Effector memory CD4-positive, alpha-beta T cell (primary cell): ENCODE results near the gene PDZK1IP1.
"Not testable (repeated sequence)": the region's sequence is repeated elsewhere in the genome, so short reads cannot be mapped to it uniquely, and the experiment has no call there.

Experiments used
- DNase-seq, 3 donors: peaks; one replicate each; pipeline ENCODE4 v3.0.0-alpha.2; 2020
- H3K27ac ChIP-seq: 2 replicates; pipeline ENCODE4 v1.7.0; 2013; ENCODE audit warnings: mild to moderate bottlenecking, low read length, moderate library complexity; ENCODE audit not compliant: insufficient read depth, poor library complexity, severe bottlenecking
- H3K27me3 ChIP-seq: replicated peaks from 2 replicates; pipeline ENCODE4 v1.7.0; 2013; ENCODE audit warnings: mild to moderate bottlenecking, low read length; ENCODE audit not compliant: insufficient read depth, control insufficient read depth, poor library complexity, severe bottlenecking
- H3K36me3 ChIP-seq: 2 replicates; pipeline ENCODE4 v1.7.0; 2013; ENCODE audit warnings: mild to moderate bottlenecking, low read length, moderate library complexity; ENCODE audit not compliant: control insufficient read depth, insufficient read depth
- H3K4me1 ChIP-seq: 2 replicates; pipeline ENCODE4 v1.7.0; 2013; ENCODE audit warnings: low read length, mild to moderate bottlenecking; ENCODE audit not compliant: control insufficient read depth, insufficient read depth, poor library complexity, severe bottlenecking
- H3K4me3 ChIP-seq: 2 replicates; pipeline ENCODE4 v1.7.0; 2013; ENCODE audit warnings: low read length, low read depth, mild to moderate bottlenecking; ENCODE audit not compliant: insufficient read depth, poor library complexity, severe bottlenecking
- H3K9me3 ChIP-seq: 2 replicates; pipeline ENCODE4 v1.7.0; 2013; ENCODE audit warnings: mild to moderate bottlenecking, low read length, moderate library complexity; ENCODE audit not compliant: control insufficient read depth

PDZK1IP1 gene

DNA sequence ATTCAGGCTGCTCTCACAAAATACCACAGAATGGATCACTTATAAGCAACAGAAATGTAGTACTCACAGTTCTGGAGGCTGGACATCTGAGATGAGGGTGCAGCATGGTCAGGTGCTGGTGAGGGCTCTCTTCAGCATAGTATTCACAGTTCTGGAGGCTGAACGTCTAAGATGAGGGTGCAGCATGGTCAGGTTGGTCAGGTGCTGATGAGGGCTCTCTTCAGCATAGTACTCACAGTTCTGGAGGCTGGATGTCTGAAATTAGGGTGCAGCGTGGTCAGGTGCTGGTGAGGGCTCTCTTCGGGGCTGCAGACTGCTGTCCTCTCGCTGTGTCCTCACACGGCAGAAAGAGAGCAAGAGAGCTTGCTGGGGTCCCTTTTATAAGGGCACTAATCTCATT, 17.1 kb downstream of the PDZK1IP1 start:
- no peaks in the 10 kb centered on the region for H3K9me3 ChIP-seq
- H3K4me3 ChIP-seq, result no peak overlapping the region
- H3K4me1 ChIP-seq, result no peaks in the 10 kb centered on the region
- no peaks in the 10 kb centered on the region for H3K27me3 ChIP-seq
- DNase-seq, result no peak
- H3K36me3 ChIP-seq, result no peaks in the 10 kb centered on the region
- no peak overlapping the region for H3K27ac ChIP-seq

DNA sequence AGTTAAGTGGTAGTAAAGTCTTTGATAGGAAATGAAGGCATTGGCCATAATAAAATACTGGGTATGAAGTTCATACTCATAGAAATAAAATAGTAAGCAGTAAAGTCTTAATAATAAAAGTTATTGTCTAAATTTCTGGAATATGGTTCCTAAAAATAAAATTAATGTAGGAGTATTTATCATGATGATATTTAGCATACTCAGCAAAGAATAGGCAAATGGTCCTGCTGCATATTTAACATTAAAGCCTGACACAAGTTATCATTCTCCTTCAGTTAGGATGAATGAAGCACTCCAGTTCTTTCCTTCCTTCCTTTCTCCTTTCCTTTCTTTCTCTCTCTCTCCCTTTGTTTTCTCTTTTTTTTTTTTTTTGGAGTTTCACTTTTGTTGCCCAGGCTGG, 25.3 kb downstream of the PDZK1IP1 start:
- Histone ChIP-seq H3K27me3 (no peaks in the 10 kb centered on the region), H3K27ac (no peak overlapping the region), H3K4me1 (no peaks in the 10 kb centered on the region), H3K4me3 (no peak overlapping the region), H3K9me3 (no peaks in the 10 kb centered on the region), H3K36me3 (no peaks in the 10 kb centered on the region)
- no peak for DNase-seq

DNA sequence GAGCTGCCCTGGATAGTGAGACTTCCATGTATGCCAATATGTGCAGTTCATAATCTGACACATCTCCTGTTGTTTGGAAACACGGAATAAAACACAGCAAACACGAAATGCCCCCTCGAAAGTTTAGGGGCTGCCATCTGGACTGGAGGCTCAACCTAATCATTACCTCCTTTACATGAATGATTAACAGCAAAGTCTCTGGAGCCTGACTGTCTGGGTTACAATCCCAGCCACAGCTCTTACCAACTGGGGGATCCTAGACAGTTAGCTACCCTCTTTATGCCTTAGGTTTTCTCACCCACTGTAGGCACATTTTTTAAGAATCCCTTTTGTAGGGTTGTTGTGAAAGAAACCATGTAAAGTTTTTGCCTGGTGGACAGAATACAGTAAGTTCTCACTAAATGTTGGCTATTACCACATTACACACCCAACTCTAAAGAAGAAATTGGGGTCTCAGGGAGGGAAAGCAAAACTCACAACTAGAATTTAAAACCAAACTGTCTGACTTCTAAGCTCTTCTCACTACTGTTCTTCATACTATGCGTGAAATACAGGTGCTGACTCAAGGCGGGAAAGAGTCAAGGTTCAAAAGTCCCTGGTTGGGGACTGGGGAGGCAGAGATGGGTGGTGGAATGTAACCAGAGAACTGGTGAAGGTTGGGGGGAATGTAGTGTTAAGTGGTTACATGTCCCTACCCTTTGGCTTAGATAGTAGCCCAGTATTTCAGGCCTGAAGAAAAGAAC, 28.4 kb downstream of the PDZK1IP1 start:
- H3K27ac ChIP-seq, result no peak overlapping the region
- H3K27me3 ChIP-seq, result no peaks in the 10 kb centered on the region
- no peaks in the 10 kb centered on the region for H3K36me3 ChIP-seq
- H3K4me1 ChIP-seq, result no peaks in the 10 kb centered on the region
- no peaks in the 10 kb centered on the region for H3K9me3 ChIP-seq
- H3K4me3 ChIP-seq, result no peak overlapping the region
- DNase-seq, result no peak

DNA sequence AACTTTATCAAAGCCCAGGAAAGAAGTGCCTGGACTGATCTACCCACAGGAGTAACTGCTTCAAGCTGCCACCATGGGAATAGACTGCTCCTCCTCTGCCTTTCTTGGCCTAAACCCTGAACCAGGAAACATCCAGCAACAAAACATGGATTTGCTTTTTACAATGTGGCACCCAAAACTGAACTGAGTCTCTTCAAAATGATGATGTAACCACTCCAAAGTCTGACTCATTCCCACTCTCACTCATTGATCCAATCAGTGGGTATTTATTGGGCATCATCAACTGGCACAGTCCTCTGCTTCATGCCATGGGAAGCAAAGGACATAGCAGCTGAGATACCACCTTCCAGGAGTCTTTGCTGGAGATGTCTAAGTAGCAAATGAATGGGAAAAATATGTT, 29.1 kb downstream of the PDZK1IP1 start:
- H3K4me3 ChIP-seq, result no peak overlapping the region
- no peaks in the 10 kb centered on the region for H3K9me3 ChIP-seq
- DNase-seq, result no peak
- no peaks in the 10 kb centered on the region for H3K4me1 ChIP-seq
- no peaks in the 10 kb centered on the region for H3K36me3 ChIP-seq
- H3K27ac ChIP-seq, result no peak overlapping the region
- no peaks in the 10 kb centered on the region for H3K27me3 ChIP-seq

DNA sequence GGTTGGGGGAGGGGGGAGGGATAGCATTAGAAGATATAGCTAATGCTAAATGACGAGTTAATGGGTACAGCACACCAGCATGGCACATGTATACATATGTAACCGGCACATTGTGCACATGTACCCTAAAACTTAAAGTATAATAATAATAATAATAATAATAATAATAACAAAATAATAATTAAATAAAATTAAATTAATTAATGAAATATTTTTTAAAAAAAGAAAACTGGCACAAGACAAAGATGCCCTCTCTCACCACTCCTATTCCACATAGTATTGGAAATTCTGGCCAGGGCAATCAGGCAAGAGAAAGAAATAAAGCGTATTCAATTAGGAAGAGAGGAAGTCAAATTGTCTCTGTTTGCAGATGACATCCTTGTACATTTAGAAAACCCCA, 31.9 kb downstream of the PDZK1IP1 start:
- H3K9me3 ChIP-seq, H3K36me3 ChIP-seq: not testable (repeated sequence)

DNA sequence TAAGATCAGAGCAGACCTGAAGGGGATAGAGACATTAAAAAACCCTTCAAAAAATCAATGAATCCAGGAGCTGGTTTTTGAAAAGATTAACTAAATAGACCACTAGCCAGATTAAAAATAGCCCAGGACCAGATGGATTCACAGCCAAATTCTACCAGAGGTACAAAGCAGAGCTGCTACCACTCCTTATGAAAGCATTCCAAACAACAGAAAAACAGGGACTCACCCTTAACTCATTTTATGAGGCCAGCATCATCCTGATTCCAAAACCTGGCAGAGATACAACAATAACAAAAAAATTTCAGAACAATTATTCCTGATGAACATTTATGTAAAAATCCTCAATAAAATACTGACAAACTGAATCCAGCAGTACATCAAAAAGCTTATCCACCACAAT, 33.4 kb downstream of the PDZK1IP1 start:
- not testable (repeated sequence) for H3K4me1 ChIP-seq, H3K9me3 ChIP-seq, H3K27me3 ChIP-seq, DNase-seq, H3K27ac ChIP-seq, H3K4me3 ChIP-seq, H3K36me3 ChIP-seq

More for the DNA sequence above, 31.9 kb downstream of the PDZK1IP1 start:
- not testable (repeated sequence) for DNase-seq, H3K27ac ChIP-seq, H3K4me1 ChIP-seq, H3K4me3 ChIP-seq, H3K27me3 ChIP-seq

DNA sequence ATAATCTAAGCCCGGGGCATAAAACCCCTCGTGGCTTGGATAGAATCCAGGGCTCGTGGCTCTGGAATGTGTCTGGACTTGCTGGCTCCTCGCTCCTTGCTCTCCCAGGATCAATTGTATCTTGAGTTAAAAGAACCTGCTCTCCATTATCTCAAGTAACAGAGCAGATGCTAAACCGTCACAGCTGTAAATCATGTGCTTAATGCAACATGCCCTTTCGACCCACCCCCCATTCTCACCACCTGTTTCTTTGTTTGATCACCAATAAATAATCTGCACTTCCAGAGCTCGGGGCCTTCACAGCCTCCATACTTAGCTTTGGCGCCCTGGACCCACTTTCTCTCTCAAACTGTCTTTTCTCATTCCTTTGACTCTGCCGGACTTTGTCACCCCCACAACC, 40.7 kb downstream of the PDZK1IP1 start:
- not testable (repeated sequence) for H3K27me3 ChIP-seq, H3K9me3 ChIP-seq, H3K4me3 ChIP-seq, DNase-seq, H3K36me3 ChIP-seq, H3K27ac ChIP-seq, H3K4me1 ChIP-seq

DNA sequence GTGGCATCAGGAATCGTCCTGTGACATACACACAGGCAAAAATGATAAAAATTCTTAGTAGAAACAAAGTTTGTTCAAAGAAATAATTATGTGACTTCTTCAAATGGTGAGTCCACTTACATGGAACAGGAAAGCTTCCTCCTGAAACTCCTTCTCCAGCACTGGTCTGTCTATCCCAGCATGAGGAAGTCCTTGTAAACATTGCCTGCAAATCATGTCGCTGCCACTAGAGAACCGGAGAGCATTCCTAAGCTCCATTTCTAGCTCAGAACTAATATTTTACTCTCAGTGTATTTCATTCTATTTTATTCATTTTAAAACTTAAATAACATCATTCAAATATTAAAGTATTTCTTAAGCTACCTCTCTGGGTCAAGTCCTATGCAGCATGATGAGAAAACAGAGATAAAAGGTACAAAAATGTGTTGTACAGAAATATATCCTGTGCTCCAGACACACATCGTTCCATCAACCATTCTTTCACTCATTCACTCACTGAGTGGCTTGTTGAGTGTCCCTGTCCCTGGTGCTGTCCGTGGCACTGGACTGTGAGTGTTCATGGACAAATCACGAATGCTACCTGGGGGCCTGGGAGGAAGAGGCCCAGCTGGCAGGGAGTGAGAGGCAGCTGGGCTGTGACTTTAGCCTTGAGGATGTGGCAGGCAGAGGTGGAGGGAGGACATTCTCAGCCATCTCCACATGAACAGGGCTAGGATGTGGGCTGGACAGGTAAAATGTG, 42.6 kb downstream of the PDZK1IP1 start:
- Histone ChIP-seq H3K4me3 (no peak overlapping the region), H3K9me3 (no peaks in the 10 kb centered on the region), H3K36me3 (no peaks in the 10 kb centered on the region), H3K27ac (no peak overlapping the region), H3K4me1 (no peaks in the 10 kb centered on the region), H3K27me3 (no peaks in the 10 kb centered on the region)
- DNase-seq, result no peak

DNA sequence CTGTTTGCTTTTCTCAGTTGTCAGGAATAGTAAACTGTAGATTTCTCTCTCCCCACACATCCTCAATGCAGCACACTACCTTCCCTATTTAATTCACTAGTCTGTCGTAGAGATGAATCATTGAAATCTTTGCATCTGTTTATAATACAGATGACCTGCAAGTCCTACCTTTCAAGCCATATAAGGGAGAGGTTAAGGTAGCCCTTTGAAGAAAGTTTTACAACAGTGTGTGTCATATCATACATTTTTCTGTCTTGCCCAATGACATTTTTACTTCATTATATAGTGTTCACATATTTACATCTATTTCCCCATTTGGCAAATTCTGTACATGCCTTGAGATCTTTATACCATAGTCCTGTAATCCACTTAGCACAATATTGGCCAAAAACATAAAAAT, 43.3 kb downstream of the PDZK1IP1 start:
- not testable (repeated sequence) for H3K36me3 ChIP-seq, H3K9me3 ChIP-seq, DNase-seq, H3K4me1 ChIP-seq, H3K4me3 ChIP-seq, H3K27ac ChIP-seq, H3K27me3 ChIP-seq

DNA sequence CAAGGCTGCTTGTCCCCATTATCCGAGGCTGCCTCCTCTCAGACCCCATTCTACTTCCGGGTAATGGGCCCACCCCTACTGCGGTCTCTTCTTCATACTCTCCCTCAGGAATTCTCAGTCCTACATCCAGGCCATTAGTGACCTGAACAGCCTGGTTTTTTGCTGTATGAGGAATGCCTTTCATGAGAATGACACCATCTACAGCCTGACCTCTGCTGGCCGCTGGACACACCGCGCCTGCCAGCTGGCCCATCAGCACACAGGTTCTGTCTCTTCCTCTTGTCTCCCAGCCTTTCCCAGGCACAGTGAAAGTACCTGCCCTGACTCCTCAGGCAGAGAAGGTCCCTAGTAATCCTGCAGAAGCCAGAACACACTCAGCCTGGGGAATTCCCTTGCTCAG, 46.2 kb downstream of the PDZK1IP1 start:
- H3K27ac ChIP-seq, H3K36me3 ChIP-seq, H3K4me1 ChIP-seq, DNase-seq, H3K9me3 ChIP-seq, H3K27me3 ChIP-seq, H3K4me3 ChIP-seq: not testable (repeated sequence)
